Eye (tissue), 1 donor: Measurements from ENCODE around the gene ABCA6.

Experiments
- DNase-seq: peaks from one replicate; pipeline ENCODE4 v3.0.0-alpha.2; 2015

The ABCA6 gene

DNA sequence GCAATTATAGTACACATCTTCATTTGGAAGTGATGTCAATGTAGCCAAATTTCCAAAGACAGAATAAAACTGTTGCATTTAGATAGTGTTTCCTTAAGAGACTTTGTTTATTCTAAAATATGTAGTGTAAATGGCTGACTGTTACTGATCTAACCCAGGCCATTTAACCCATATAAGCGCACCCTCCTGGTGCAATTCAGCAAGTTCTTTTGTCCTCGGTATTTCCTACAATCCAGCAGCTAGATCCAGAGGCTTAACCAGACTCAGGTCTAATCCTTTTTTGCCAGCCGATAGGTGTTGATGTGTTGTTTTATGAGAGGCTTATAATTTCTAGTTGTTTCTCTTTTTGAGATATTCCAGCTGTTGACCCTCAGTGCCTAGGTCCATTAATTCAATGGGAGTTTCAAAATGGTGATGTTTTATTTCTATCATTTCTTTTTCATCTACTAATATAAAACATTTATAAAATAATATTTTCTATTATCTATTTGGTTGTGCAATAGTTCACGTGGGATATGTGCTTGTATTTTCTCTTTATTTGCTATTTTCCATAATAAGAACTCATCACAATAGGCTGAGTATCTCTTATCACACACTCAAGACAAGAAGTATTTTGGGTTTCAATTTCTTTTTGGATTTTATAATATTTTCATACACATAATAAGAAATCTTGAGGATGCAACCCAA lies 95.4 kb downstream of the ABCA6 start:
- no peak for DNase-seq

DNA sequence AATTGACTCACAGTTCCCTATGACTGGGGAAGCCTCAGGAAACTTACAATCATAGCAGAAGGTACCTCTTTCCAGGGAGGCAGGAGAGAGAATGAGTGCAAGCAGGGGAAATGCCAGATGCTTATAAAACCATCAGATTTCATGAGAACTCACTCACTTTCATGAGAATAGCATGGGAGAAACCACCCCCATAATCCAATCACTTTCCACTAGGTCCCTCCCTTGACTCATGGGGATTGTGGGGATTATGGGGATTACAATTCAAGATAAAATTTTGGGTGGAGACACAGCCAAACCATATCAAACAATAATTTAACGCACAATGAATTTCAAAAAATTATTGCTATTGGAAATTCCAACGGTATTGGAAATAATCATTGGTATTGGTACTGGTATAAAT lies 96.0 kb downstream of the ABCA6 start:
- no peak for DNase-seq

- no peak for DNase-seq
These were observed 97.3 kb downstream of the ABCA6 start for GRCh38 chr17:69044371-69044770.

GRCh38 chr17:69043098-69043734 lies 98.5 kb downstream of the ABCA6 start:
- DNase-seq, result no peak

DNA sequence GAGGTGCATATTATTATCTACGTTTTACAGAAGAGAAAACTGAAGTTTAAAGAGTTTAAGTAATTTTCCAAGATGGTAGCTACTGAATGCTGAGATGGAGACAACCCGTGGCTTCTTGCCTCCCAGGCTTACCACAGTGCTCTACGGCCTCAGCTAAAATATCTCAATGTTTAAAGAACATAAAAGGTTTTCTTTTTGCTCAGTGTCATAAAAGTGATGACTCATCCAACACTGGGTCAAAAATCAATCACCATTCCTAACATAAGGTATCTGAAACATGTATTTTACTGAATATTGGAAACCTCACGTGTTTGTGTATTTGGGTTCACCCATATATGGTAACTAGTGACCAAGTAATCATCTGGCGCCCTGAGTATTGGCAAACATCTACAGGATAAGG lies 99.4 kb downstream of the ABCA6 start:
- DNase-seq, result no peak

GRCh38 chr17:69031839-69032238 lies 109.9 kb downstream of the ABCA6 start:
- DNase-seq, result no peak

- no peak for DNase-seq
These were observed 111.5 kb downstream of the ABCA6 start for GRCh38 chr17:69030169-69030568.
